MM.1S (cell line): ENCODE data around the gene RANBP9.

Experiments
- DNase-seq: peaks from one replicate; pipeline ENCODE4 v3.0.0-alpha.2; 2015
- H2AFZ ChIP-seq: fragments of 300-600 bp; sonication (generic); 2 replicates; pipeline ENCODE4 v1.6.0; 2016; ENCODE audit warnings: antibody characterized with exemption, low read length
- H3F3A ChIP-seq: fragments of 300-600 bp; sonication (generic); 2 replicates; pipeline ENCODE4 v1.6.1; 2016; ENCODE audit warnings: mild to moderate bottlenecking, antibody characterized with exemption, low read length, moderate library complexity, mixed read lengths; ENCODE audit not compliant: insufficient read depth
- H3K27ac ChIP-seq: fragments of 300-600 bp; sonication (generic); 2 replicates; pipeline ENCODE4 v1.5.1; 2016; ENCODE audit warnings: mild to moderate bottlenecking, low read length
- H3K27me3 ChIP-seq: fragments of 300-600 bp; sonication (generic); replicated peaks from 2 replicates; pipeline ENCODE4 v1.6.0; 2016; ENCODE audit warnings: low read length; ENCODE audit not compliant: insufficient read depth
- H3K36me3 ChIP-seq: fragments of 300-600 bp; sonication (generic); replicated peaks from 2 replicates; pipeline ENCODE4 v1.6.1; 2016; ENCODE audit warnings: mild to moderate bottlenecking, low read length, mixed read lengths; ENCODE audit not compliant: insufficient read depth
- H3K4me1 ChIP-seq: fragments of 300-600 bp; sonication (generic); 2 replicates; pipeline ENCODE4 v1.6.1; 2016; ENCODE audit warnings: low read length, mixed read lengths
- H3K4me2 ChIP-seq: fragments of 300-600 bp; sonication (generic); 2 replicates; pipeline ENCODE4 v1.6.0; 2016; ENCODE audit warnings: low read depth, low read length
- H3K4me3 ChIP-seq: fragments of 300-600 bp; sonication (generic); 2 replicates; pipeline ENCODE4 v1.5.1; 2016; ENCODE audit warnings: low read length, mixed read lengths
- H3K79me2 ChIP-seq: fragments of 300-600 bp; sonication (generic); 2 replicates; pipeline ENCODE4 v1.6.1; 2016; ENCODE audit warnings: mixed run types, low read length, mixed read lengths
- H3K9ac ChIP-seq: fragments of 300-600 bp; sonication (generic); 2 replicates; pipeline ENCODE4 v1.6.1; 2016; ENCODE audit warnings: low read length, mixed read lengths
- H3K9me2 ChIP-seq: fragments of 300-600 bp; sonication (generic); replicated peaks from 2 replicates; pipeline ENCODE4 v1.6.1; 2016; ENCODE audit warnings: mild to moderate bottlenecking, low read length, mixed read lengths; ENCODE audit not compliant: insufficient read depth
- H3K9me3 ChIP-seq: fragments of 300-600 bp; sonication (generic); replicated peaks from 2 replicates; pipeline ENCODE4 v1.6.1; 2016; ENCODE audit warnings: mild to moderate bottlenecking, low read length, mixed read lengths; ENCODE audit not compliant: insufficient read depth
- H4K20me1 ChIP-seq: fragments of 300-600 bp; sonication (generic); 2 replicates; pipeline ENCODE4 v1.6.1; 2016; ENCODE audit warnings: mild to moderate bottlenecking, low read length, moderate library complexity, mixed read lengths; ENCODE audit not compliant: insufficient read depth
- EZH2 ChIP-seq: fragments of 300-600 bp; sonication (generic); optimal IDR thresholded peaks from 2 replicates; pipeline ENCODE3; 2017; ENCODE audit warnings: low read depth, mild to moderate bottlenecking, antibody characterized with exemption, low read length, mixed read lengths
- EZH2phosphoT487 ChIP-seq: fragments of 300-600 bp; sonication (generic); IDR thresholded peaks from 2 replicates; pipeline ENCODE4 v1.6.1; 2018; ENCODE audit warnings: antibody characterized with exemption, low read length
- TF ChIP-seq, protein P1 (sequence below): fragments of 300-600 bp; sonication (generic); IDR thresholded peaks from 2 replicates; pipeline ENCODE4 v1.5.1; 2016; ENCODE audit warnings: antibody characterized with exemption, low read length, mixed read lengths

Gene RANBP9

DNA sequence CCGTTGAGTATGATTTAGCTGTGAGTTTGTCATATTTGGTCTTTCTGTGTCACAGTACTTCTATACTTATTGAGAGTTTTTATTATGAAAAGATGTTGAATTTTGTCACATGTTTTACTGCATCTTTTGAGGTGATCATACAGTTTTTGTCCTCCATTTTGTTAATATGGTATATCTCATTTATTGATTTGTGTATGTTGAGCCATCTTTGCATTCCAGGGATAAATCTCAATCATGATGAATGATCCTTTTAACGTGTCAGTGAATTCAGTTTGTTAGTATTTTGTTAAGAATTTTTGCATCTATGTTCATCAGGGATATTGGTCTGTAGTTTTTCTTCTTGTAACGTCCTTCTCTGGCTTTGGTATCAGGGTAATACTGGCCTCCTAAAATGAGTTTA is 133.7 kb downstream of the RANBP9 start:
- DNase-seq: no peak
- Histone ChIP-seq H3K27ac (no peak overlapping the region), H3F3A (peaks cover 13% of the 10 kb centered on the region), H3K79me2 (peaks cover 3% of the 10 kb centered on the region; the same call in 1 of the 2 replicates), H3K36me3 (no peaks in the 10 kb centered on the region), H3K4me1 (peaks cover 6% of the 10 kb centered on the region), H3K4me3 (no peak overlapping the region), H3K27me3 (no peaks in the 10 kb centered on the region), H3K9me2 (no peaks in the 10 kb centered on the region), H3K4me2 (no peak overlapping the region), H2AFZ (no peak overlapping the region), H4K20me1 (no peaks in the 10 kb centered on the region), H3K9me3 (no peaks in the 10 kb centered on the region), H3K9ac (no peak overlapping the region)
- TF ChIP-seq, protein P1, sequence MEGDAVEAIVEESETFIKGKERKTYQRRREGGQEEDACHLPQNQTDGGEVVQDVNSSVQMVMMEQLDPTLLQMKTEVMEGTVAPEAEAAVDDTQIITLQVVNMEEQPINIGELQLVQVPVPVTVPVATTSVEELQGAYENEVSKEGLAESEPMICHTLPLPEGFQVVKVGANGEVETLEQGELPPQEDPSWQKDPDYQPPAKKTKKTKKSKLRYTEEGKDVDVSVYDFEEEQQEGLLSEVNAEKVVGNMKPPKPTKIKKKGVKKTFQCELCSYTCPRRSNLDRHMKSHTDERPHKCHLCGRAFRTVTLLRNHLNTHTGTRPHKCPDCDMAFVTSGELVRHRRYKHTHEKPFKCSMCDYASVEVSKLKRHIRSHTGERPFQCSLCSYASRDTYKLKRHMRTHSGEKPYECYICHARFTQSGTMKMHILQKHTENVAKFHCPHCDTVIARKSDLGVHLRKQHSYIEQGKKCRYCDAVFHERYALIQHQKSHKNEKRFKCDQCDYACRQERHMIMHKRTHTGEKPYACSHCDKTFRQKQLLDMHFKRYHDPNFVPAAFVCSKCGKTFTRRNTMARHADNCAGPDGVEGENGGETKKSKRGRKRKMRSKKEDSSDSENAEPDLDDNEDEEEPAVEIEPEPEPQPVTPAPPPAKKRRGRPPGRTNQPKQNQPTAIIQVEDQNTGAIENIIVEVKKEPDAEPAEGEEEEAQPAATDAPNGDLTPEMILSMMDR: no peak
- TF ChIP-seq EZH2: no peak
- TF ChIP-seq EZH2phosphoT487: no peak

DNA sequence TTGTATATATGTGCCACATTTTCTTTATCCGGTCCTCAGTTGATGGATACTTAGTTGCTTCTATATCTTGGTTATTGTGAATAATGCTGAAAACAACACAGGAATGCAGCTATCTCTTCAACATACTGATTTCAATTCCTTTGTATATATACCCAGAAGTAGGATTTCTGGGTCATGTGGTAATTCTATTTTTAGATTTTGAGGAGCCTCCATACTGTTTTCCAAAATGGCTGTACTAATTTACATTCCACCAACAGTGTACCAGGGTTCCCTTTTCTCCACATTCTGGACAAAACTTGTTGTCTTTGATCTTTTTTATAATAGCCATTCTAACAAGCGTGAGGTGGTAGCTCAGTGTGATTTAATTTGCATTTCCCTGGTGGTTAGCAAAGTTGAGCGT is 135.6 kb downstream of the RANBP9 start:
- H3K4me2 ChIP-seq: no peak overlapping the region
- H3K9me3 ChIP-seq: no peaks in the 10 kb centered on the region
- no peak overlapping the region for H3K27ac ChIP-seq
- H3K79me2 ChIP-seq: peaks cover 3% of the 10 kb centered on the region; the same call in 1 of the 2 replicates
- H3K36me3 ChIP-seq: no peaks in the 10 kb centered on the region
- no peak for DNase-seq
- no peaks in the 10 kb centered on the region for H3K9me2 ChIP-seq
- H3F3A ChIP-seq: peaks cover 13% of the 10 kb centered on the region
- no peaks in the 10 kb centered on the region for H3K27me3 ChIP-seq
- no peak for TF ChIP-seq EZH2
- TF ChIP-seq, protein P1: no peak
- TF ChIP-seq EZH2phosphoT487: no peak
- peaks cover 6% of the 10 kb centered on the region for H3K4me1 ChIP-seq
- no peak overlapping the region for H3K4me3 ChIP-seq
- H4K20me1 ChIP-seq: no peaks in the 10 kb centered on the region
- H3K9ac ChIP-seq: no peak overlapping the region
- no peak overlapping the region for H2AFZ ChIP-seq

DNA sequence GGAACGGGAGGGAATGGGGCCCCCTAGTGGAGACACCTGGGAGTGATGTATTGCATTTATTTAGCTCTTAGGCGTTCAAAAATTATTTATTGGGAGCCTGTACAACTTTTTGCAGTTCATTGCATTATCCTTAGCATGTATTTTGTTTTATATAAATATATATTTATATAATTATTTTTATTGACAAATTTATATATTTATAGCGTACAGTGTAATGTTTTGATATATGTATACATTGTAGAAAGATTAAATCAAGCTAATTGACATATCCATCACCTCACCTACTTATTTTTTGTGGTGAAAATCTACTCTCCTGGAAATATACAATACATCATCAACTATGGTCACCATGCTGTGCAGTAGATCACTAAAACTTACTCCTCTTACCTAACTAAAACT is 136.3 kb downstream of the RANBP9 start:
- Histone ChIP-seq H3K9me3 (no peaks in the 10 kb centered on the region), H3K27ac (peak overlapping the region; percentile 94; the same call in 1 of the 2 replicates), H3K27me3 (no peaks in the 10 kb centered on the region), H3K4me3 (peak overlapping the region; percentile 92), H3K9me2 (no peaks in the 10 kb centered on the region), H3K4me2 (peak overlapping the region; percentile 95), H3K36me3 (no peaks in the 10 kb centered on the region), H4K20me1 (no peaks in the 10 kb centered on the region), H3K4me1 (peaks cover 6% of the 10 kb centered on the region), H3F3A (peaks cover 13% of the 10 kb centered on the region), H3K79me2 (peaks cover 3% of the 10 kb centered on the region; the same call in 1 of the 2 replicates), H2AFZ (peak overlapping the region; percentile 97), H3K9ac (peak overlapping the region; percentile 94)
- TF ChIP-seq EZH2: no peak
- no peak for TF ChIP-seq EZH2phosphoT487
- TF ChIP-seq, protein P1: peak; percentile 65; the same call in 1 of the 2 replicates
- peak; percentile 74 for DNase-seq
